Upper lobe of left lung (tissue), 4 donors: ENCODE results near the gene ZNF514.

Experiments used
- EP300 ChIP-seq, 4 donors: sonication (generic); formaldehyde crosslinking; IDR thresholded peaks; one replicate each; pipeline ENCODE4 v1.5.1; 2017; ENCODE audit warnings: antibody characterized with exemption in 4 of 4, control low read depth in 2 of 4
- POLR2A ChIP-seq, 4 donors: fragments of 450-650 bp; IDR thresholded peaks; one replicate each; pipeline ENCODE4 v1.5.1; 2016 to 2017; ENCODE audit warnings: antibody characterized with exemption in 4 of 4, mild to moderate bottlenecking in 2 of 4
- TF ChIP-seq, protein P1 (sequence below), 6 experiments: fragments of 450-650 bp in 4 of 6; fragments of 200-600 bp in 2 of 6; sonication (generic) in 2 of 6; IDR thresholded peaks; one replicate each; pipeline ENCODE4 v1.5.1; 2016 to 2019; ENCODE audit warnings: antibody characterized with exemption in 6 of 6

DNA sequence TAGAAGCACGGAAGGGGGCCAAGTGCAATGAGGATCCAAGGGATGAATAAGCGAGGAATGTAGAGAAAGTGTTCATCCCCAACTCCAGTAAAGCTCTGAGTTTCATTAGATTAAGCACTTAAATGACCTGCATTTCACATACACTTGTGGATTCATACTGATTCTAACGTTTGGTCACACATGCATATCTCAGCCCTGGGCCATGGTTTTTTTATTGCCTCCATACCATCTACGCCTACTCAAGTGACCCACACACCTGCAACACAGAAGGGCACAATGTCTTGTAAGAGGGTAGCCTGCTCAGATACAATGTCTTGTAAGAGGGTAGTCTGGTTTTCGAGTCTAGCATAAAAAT is 37.5 kb downstream of the ZNF514 start:
- TF ChIP-seq, protein P1, sequence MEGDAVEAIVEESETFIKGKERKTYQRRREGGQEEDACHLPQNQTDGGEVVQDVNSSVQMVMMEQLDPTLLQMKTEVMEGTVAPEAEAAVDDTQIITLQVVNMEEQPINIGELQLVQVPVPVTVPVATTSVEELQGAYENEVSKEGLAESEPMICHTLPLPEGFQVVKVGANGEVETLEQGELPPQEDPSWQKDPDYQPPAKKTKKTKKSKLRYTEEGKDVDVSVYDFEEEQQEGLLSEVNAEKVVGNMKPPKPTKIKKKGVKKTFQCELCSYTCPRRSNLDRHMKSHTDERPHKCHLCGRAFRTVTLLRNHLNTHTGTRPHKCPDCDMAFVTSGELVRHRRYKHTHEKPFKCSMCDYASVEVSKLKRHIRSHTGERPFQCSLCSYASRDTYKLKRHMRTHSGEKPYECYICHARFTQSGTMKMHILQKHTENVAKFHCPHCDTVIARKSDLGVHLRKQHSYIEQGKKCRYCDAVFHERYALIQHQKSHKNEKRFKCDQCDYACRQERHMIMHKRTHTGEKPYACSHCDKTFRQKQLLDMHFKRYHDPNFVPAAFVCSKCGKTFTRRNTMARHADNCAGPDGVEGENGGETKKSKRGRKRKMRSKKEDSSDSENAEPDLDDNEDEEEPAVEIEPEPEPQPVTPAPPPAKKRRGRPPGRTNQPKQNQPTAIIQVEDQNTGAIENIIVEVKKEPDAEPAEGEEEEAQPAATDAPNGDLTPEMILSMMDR (IDR thresholded peaks at IDR 0.05), result no peak
- TF ChIP-seq POLR2A (IDR thresholded peaks at IDR 0.05) (no peak), EP300 (IDR thresholded peaks at IDR 0.05) (no peak)
